Smooth muscle cell (in vitro differentiated cells): Measurements from ENCODE around the gene FLNB. TPM values are rescaled to one million over a fixed set of nuclear protein-coding genes. Genes with fewer than 3 reads are reported as not detected.

Experiments used
- DNase-seq: peaks from one replicate; lab custom pipeline; 2025; ENCODE audit not compliant: unreplicated experiment; lab: John Stamatoyannopoulos, UW
- H2AFZ ChIP-seq: fragments of 200-600 bp; sonication (generic); 2 replicates; pipeline ENCODE4 v1.6.0; 2016; ENCODE audit warnings: antibody characterized with exemption, low read depth, mild to moderate bottlenecking
- H3F3A ChIP-seq: fragments of 200-600 bp; sonication (generic); 2 replicates; pipeline ENCODE4 v1.6.0; 2017; ENCODE audit warnings: antibody characterized with exemption, low read depth
- H3K27ac ChIP-seq: fragments of 200-600 bp; sonication (generic); 2 replicates; pipeline ENCODE4 v1.5.1; 2016; ENCODE audit warnings: low read depth, mild to moderate bottlenecking
- H3K27me3 ChIP-seq: fragments of 200-600 bp; sonication (generic); 2 replicates; pipeline ENCODE4 v1.6.1; 2016; ENCODE audit warnings: low read depth, mild to moderate bottlenecking
- H3K36me3 ChIP-seq: fragments of 200-600 bp; sonication (generic); 2 replicates; pipeline ENCODE4 v1.5.1; 2016; ENCODE audit warnings: low read depth
- H3K4me1 ChIP-seq: fragments of 200-600 bp; sonication (generic); 2 replicates; pipeline ENCODE4 v1.5.1; 2016; ENCODE audit warnings: low read depth
- H3K4me2 ChIP-seq: fragments of 200-600 bp; sonication (generic); 2 replicates; pipeline ENCODE4 v1.6.0; 2016; ENCODE audit warnings: mild to moderate bottlenecking
- H3K4me3 ChIP-seq: fragments of 200-600 bp; sonication (generic); 2 replicates; pipeline ENCODE4 v1.5.1; 2016; ENCODE audit warnings: mild to moderate bottlenecking
- H3K79me2 ChIP-seq: fragments of 200-600 bp; sonication (generic); 2 replicates; pipeline ENCODE4 v1.6.0; 2016; ENCODE audit warnings: low read depth, mild to moderate bottlenecking
- H3K9ac ChIP-seq: fragments of 200-600 bp; sonication (generic); 2 replicates; pipeline ENCODE4 v1.6.0; 2016; ENCODE audit warnings: low read depth
- H3K9me3 ChIP-seq: fragments of 200-600 bp; sonication (generic); replicated peaks from 2 replicates; pipeline ENCODE4 v1.5.1; 2016; ENCODE audit warnings: low read depth
- H4K20me1 ChIP-seq: fragments of 200-600 bp; sonication (generic); 2 replicates; pipeline ENCODE4 v1.6.0; 2016; ENCODE audit warnings: low read depth
- WGBS: methylation state at CpG from one replicate; pipeline ENCODE4 v1.1.7; 2016; ENCODE audit warnings: low lambda C conversion rate; 5-methylcytosine and 5-hydroxymethylcytosine counted together
- polyA plus RNA-seq: library from polyadenylated mRNA; unstranded; fragments of >200 nt; fragmentation: Nextera tagmentation; extraction: Ambion mirVana; gene quantifications from 2 replicates; pipeline ENCODE4 v1.2.1, GENCODE V29; 2016
- total RNA-seq: library from RNA; depleted of rRNA; stranded (reverse); fragments of >200 nt; gene quantifications from 2 replicates; pipeline ENCODE4 v1.2.3, GENCODE V29; 2014
- TF ChIP-seq, protein P1 (sequence below): fragments of 200-600 bp; sonication (generic); IDR thresholded peaks from 2 replicates; pipeline ENCODE4 v1.5.1; 2017; ENCODE audit warnings: borderline replicate concordance, mild to moderate bottlenecking, antibody characterized with exemption; ENCODE audit not compliant: insufficient read depth, poor library complexity, severe bottlenecking

The FLNB gene
- total and polyA plus RNA-seq, 2 experiments from 2014 or later = 52.7 to 145 TPM

DNA sequence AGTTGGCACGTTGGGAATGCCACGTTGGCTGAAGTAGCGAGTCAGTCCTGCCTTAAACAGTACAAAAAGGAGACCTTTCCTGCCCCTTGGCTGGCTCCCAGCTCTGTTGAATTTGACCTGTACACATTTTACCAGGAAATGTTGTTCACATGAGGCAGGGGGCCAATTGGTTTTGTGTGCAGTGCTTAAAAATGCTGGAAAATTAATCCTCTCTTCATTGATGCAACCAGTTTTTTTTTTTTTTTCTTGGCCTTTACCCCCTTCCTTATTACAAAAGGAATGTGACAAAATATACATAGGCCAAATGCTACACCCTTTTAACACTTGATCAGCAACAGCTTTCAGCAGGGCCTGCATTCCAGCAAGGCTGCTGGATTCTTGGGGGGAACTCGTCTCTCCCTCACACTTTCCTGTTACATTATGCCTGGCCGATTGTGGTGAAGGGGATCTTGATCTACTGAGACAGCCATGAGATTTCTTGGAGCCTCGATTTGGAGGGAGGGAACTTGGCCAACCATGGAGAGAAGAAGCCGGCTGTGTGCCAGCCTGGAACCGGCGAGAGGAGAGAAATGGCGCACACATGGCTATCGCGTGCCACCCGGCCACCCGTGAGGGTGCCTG is 109.4 kb downstream of the FLNB start:
- no peak overlapping the region for H3K4me2 ChIP-seq
- no peaks in the 10 kb centered on the region for H3K27me3 ChIP-seq
- H3K9me3 ChIP-seq = no peaks in the 10 kb centered on the region
- TF ChIP-seq, protein P1, sequence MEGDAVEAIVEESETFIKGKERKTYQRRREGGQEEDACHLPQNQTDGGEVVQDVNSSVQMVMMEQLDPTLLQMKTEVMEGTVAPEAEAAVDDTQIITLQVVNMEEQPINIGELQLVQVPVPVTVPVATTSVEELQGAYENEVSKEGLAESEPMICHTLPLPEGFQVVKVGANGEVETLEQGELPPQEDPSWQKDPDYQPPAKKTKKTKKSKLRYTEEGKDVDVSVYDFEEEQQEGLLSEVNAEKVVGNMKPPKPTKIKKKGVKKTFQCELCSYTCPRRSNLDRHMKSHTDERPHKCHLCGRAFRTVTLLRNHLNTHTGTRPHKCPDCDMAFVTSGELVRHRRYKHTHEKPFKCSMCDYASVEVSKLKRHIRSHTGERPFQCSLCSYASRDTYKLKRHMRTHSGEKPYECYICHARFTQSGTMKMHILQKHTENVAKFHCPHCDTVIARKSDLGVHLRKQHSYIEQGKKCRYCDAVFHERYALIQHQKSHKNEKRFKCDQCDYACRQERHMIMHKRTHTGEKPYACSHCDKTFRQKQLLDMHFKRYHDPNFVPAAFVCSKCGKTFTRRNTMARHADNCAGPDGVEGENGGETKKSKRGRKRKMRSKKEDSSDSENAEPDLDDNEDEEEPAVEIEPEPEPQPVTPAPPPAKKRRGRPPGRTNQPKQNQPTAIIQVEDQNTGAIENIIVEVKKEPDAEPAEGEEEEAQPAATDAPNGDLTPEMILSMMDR = no peak
- H3K27ac ChIP-seq = no peak overlapping the region
- peaks cover 2% of the 10 kb centered on the region for H3F3A ChIP-seq
- no peaks in the 10 kb centered on the region for H3K4me1 ChIP-seq
- no peak overlapping the region for H3K9ac ChIP-seq
- peaks cover 23% of the 10 kb centered on the region for H3K36me3 ChIP-seq
- H3K4me3 ChIP-seq = no peak overlapping the region
- no peak overlapping the region for H2AFZ ChIP-seq
- 93% methylated on average over 14 of the region's 14 CpGs for WGBS
- peaks cover 19% of the 10 kb centered on the region for H3K79me2 ChIP-seq
- no peak for DNase-seq
- peaks cover 40% of the 10 kb centered on the region for H4K20me1 ChIP-seq

GRCh38 chr3:58119186-58119585 is 111.0 kb downstream of the FLNB start:
- Histone ChIP-seq H3K79me2 (peaks cover 19% of the 10 kb centered on the region), H3K27ac (no peak overlapping the region), H3K4me2 (no peak overlapping the region), H3K4me3 (no peak overlapping the region), H3K27me3 (no peaks in the 10 kb centered on the region), H2AFZ (no peak overlapping the region), H3K4me1 (no peaks in the 10 kb centered on the region), H3F3A (peaks cover 4% of the 10 kb centered on the region), H4K20me1 (peaks cover 38% of the 10 kb centered on the region), H3K36me3 (peaks cover 23% of the 10 kb centered on the region), H3K9ac (no peak overlapping the region), H3K9me3 (no peaks in the 10 kb centered on the region)
- TF ChIP-seq, protein P1 = no peak
- no peak for DNase-seq
- WGBS = 97% methylated on average over 6 of the region's 6 CpGs

DNA sequence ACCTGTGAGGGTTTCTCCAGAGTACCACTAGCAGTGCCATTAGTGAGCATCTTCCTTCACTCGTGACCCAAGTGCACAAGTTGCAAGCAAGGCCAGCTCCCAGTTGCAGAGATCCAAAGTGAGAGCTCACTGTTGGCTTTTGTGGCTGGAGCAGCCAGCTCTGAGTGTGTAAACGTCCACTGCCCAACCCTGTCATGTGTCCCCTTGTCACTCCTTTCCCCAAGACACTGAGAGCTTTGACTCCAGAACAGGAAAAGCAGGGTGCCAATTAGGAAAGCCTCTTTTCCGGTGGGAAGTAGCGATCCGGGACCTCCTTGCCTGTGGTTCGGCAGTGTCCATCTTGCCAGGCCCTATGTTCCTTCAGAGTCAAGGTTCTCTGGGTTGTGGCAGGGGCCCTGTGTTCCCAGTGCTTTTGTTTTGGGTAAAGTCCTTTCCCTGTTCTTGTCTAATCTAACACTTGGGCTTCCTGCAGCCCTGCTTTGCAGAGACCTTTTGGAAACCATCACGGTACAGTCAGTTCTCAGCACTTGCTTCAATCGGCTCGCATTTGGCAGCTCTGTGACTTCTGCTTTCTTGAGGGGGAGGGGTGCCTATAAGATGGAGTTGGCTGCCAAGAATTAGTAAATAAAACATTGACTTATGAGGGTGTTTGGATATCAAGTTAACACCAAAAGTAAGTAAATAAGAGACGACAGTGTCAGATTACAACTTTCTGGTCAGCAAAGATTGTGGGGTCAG is 112.0 kb downstream of the FLNB start:
- no peak for DNase-seq
- TF ChIP-seq, protein P1 = no peak
- no peak overlapping the region for H3K4me2 ChIP-seq
- H3K4me1 ChIP-seq = no peaks in the 10 kb centered on the region
- H3K79me2 ChIP-seq = peaks cover 13% of the 10 kb centered on the region
- no peaks in the 10 kb centered on the region for H3K9me3 ChIP-seq
- H3K36me3 ChIP-seq = peaks cover 27% of the 10 kb centered on the region
- 95% methylated on average over 10 of the region's 10 CpGs for WGBS
- H3K9ac ChIP-seq = no peak overlapping the region
- no peak overlapping the region for H3K4me3 ChIP-seq
- H3K27me3 ChIP-seq = no peaks in the 10 kb centered on the region
- H3F3A ChIP-seq = peaks cover 4% of the 10 kb centered on the region
- peaks cover 39% of the 10 kb centered on the region for H4K20me1 ChIP-seq
- H2AFZ ChIP-seq = no peak overlapping the region
- no peak overlapping the region for H3K27ac ChIP-seq
